Activated naive CD4-positive, alpha-beta T cell treated with anti-CD3 and anti-CD28 coated beads for 36 hours (primary cell): Measurements from ENCODE around the gene ERC2. TPM values are rescaled to one million over a fixed set of nuclear protein-coding genes. Genes with fewer than 3 reads are reported as not detected.

ENCODE experiments used
- CTCF ChIA-PET: fragments of 350-600 bp; sonication (Branson Sonifier 250); formaldehyde crosslinking; loops from one replicate; lab custom pipeline; 2021; ENCODE audit warnings: antibody characterized with exemption; lab: Charles Lee
- DNase-seq: peaks from one replicate; pipeline ENCODE4 v3.0.0-alpha.2; 2020
- H3K27ac Mint-ChIP-seq: one replicate; pipeline ENCODE4 v1.8.0; 2021; ENCODE audit warnings: mild to moderate bottlenecking, mixed read lengths
- H3K27me3 Mint-ChIP-seq: one replicate; pipeline ENCODE4 v1.8.0; 2021; ENCODE audit warnings: low read depth, mixed read lengths
- H3K36me3 Mint-ChIP-seq: one replicate; pipeline ENCODE4 v1.8.0; 2021; ENCODE audit warnings: low read depth, mixed read lengths
- H3K4me1 Mint-ChIP-seq: one replicate; pipeline ENCODE4 v1.8.0; 2021; ENCODE audit warnings: low read depth, mixed read lengths
- H3K4me3 Mint-ChIP-seq: one replicate; pipeline ENCODE4 v1.8.0; 2021; ENCODE audit warnings: mild to moderate bottlenecking, moderate library complexity, mixed read lengths
- H3K9me3 Mint-ChIP-seq: one replicate; pipeline ENCODE4 v1.8.0; 2021; ENCODE audit warnings: mixed read lengths
- intact Hi-C: fragments of 100-400 bp; cut with micrococcal nuclease; formaldehyde crosslinking; loops from one replicate; pipeline ENCODE4 v1.15.1; 2023
- total RNA-seq, 2 experiments: library from RNA; stranded (reverse); gene quantifications; one replicate each; pipeline ENCODE4 v1.2.3, GENCODE V29; 2021

ERC2 gene
- total RNA-seq, 2 experiments from 2014 or later = 0.12 TPM; not detected in 1

DNA sequence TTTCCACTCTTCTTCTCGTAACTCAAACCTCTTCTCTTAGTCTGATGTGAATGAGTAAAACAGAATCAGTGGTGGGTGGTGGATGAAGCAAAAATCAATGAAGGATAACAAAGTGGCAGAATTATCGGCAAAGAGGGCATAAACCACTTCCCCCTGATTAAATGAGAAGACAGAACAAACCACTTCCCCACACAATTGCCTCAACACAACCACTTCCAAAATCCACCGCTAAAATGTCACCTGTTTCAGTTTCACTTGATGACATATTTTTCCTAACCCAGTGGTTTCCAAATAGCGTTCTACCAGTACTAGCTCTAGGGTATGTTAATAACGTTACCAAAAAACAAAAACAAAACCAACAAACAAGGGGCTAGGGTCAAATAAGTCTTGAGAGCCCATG lies 502.5 kb downstream of the ERC2 start:
- CTCF ChIA-PET = no interaction called here
- no peaks in the 10 kb centered on the region for H3K9me3 Mint-ChIP-seq
- peaks cover 2% of the 10 kb centered on the region for H3K27me3 Mint-ChIP-seq
- no peaks in the 10 kb centered on the region for H3K36me3 Mint-ChIP-seq
- no peak for DNase-seq
- intact Hi-C loops = no loop called here
- H3K4me1 Mint-ChIP-seq = no peaks in the 10 kb centered on the region
- H3K4me3 Mint-ChIP-seq = no peak overlapping the region
- no peak overlapping the region for H3K27ac Mint-ChIP-seq

DNA sequence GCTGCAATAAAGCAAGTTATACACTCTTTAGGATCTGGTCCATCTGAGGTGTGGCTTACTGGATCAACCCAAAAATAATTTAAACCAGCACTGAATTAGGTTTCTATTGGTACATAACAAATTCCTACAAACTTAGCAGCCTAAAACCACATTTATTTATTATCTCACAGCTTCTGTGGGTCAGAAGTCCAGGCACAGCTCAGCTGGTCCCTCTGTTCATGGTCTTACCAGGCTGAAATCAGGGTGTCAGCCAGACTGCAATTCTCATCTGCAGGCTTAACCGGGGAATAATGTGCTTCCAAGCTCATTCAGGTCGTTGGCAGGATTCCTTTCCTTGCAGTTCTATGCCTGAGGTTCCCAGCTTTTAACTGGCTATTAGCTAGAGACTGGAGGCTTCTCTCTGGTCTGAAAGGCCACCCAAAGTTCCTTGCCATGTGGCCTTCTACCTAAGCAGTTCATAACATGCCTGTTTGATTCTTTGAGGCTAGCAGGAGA lies 503.7 kb downstream of the ERC2 start:
- intact Hi-C loops = no loop called here
- CTCF ChIA-PET = interaction anchor here (0.7 to 1.0 kb wide), 2 partner anchors 47 to 78 kb away, joined by 3 to 4 read pairs; no protein-coding TSS in a partner anchor
- DNase-seq = no peak
- Mint-ChIP-seq H3K4me1 (no peaks in the 10 kb centered on the region), H3K27ac (no peak overlapping the region), H3K36me3 (no peaks in the 10 kb centered on the region), H3K4me3 (no peak overlapping the region), H3K27me3 (peaks cover 2% of the 10 kb centered on the region), H3K9me3 (no peaks in the 10 kb centered on the region)

DNA sequence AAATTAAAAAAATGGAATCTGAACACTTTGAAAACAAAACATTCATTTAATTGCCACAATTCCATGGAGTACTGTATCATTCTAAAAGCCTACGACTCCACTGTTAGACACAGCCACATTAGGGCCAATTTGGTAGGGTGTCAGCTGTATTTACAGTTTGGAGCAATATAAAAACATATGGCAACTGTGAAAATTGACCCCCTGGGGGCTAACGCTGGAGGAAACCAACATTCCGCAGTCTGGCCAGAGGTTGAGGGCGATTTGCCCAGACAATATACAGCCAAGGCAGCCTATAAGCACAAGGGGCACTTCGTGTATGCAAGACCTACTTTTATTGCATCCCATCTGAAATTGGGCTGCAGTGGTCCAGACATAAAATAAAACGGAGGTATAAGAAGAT lies 504.7 kb downstream of the ERC2 start:
- CTCF ChIA-PET = no interaction called here
- Mint-ChIP-seq H3K9me3 (no peaks in the 10 kb centered on the region), H3K27ac (no peak overlapping the region), H3K36me3 (no peaks in the 10 kb centered on the region), H3K27me3 (peaks cover 4% of the 10 kb centered on the region), H3K4me3 (no peak overlapping the region), H3K4me1 (no peaks in the 10 kb centered on the region)
- DNase-seq = no peak
- intact Hi-C loops = no loop called here

DNA sequence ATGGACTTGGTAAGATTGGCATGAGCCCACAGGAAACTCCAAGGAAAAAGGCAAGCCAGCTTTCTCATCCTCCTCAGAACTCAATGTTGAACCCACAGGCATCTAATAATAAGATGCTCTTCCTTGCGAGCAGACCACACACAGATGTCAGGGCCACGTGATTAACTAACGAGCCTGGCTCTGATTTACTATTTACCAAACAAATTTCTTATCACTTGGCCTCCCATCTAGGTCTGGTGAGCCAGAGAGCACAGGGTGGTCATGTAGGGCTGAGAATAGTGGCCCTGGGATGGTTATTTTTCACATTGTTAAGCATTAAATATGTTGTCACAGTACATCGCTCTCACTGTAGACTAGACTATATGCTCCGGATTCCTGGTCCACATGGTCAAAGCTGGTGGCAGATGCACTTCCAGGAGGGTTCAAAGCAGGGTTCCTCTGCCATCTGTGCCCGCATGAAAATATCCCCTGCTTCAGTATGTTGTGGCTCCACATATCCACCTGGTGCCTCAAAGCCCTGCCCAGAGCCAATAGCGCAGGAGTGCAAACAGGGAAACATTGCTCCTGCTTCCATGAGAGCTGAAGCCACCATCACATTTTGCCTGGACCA lies 508.7 kb downstream of the ERC2 start:
- no peak overlapping the region for H3K27ac Mint-ChIP-seq
- intact Hi-C loops = no loop called here
- H3K4me1 Mint-ChIP-seq = no peaks in the 10 kb centered on the region
- CTCF ChIA-PET = no interaction called here
- no peak overlapping the region for H3K4me3 Mint-ChIP-seq
- DNase-seq = no peak
- no peaks in the 10 kb centered on the region for H3K36me3 Mint-ChIP-seq
- H3K9me3 Mint-ChIP-seq = no peaks in the 10 kb centered on the region
- H3K27me3 Mint-ChIP-seq = peaks cover 2% of the 10 kb centered on the region

DNA sequence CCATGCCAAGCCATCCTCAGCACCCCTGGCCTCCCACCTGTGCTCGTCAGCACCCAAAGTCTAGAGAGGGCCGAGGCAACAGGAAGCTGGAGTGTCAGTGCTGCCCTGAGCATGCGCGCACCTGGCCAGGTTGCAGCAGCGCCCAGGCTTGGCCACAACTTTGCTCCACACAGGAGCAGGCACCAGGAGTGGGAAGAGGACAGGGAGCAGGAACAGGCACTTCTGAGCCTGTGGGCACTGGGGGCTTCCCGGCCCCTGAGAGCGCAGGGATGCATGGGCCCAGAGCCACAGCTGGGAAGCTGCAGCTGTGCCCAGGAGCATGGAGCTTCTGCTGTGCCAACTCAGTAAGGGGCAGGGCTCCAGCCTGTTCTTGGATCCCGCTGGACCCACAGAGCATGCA lies 509.7 kb downstream of the ERC2 start:
- H3K4me3 Mint-ChIP-seq = no peak overlapping the region
- H3K27ac Mint-ChIP-seq = no peak overlapping the region
- intact Hi-C loops = no loop called here
- H3K36me3 Mint-ChIP-seq = no peaks in the 10 kb centered on the region
- no peaks in the 10 kb centered on the region for H3K9me3 Mint-ChIP-seq
- H3K27me3 Mint-ChIP-seq = peaks cover 2% of the 10 kb centered on the region
- DNase-seq = no peak
- H3K4me1 Mint-ChIP-seq = no peaks in the 10 kb centered on the region
- CTCF ChIA-PET = no interaction called here

DNA sequence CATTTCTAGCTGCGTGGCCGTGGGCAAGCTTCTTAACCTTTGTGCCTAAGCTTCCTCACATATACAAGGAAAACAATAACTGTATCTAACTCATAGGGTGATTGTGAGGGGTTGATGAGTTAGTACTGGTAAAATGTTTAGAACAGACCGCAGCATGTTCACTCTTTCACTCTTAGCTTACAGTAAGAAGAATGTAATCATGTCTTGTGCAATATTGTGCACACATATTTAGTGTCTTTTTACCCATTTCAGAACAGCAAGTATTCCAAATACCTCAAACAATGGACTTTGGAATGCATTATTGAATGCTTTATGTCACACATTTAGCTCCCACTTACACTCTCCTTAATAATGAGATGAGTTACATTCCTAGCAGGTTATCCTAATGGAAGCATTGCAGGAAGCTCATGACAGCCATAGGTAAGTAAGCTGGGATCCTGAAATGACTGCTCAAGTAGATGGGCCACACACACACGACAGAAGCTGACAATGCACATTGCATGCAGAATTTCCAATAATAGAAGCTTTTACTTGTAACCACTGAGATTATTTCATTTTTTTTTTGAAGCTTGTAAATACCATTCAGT lies 512.3 kb downstream of the ERC2 start:
- CTCF ChIA-PET = no interaction called here
- H3K27ac Mint-ChIP-seq = no peak overlapping the region
- no peak overlapping the region for H3K4me3 Mint-ChIP-seq
- no peaks in the 10 kb centered on the region for H3K36me3 Mint-ChIP-seq
- DNase-seq = no peak
- H3K27me3 Mint-ChIP-seq = peaks cover 2% of the 10 kb centered on the region
- intact Hi-C loops = no loop called here
- no peaks in the 10 kb centered on the region for H3K9me3 Mint-ChIP-seq
- no peaks in the 10 kb centered on the region for H3K4me1 Mint-ChIP-seq

DNA sequence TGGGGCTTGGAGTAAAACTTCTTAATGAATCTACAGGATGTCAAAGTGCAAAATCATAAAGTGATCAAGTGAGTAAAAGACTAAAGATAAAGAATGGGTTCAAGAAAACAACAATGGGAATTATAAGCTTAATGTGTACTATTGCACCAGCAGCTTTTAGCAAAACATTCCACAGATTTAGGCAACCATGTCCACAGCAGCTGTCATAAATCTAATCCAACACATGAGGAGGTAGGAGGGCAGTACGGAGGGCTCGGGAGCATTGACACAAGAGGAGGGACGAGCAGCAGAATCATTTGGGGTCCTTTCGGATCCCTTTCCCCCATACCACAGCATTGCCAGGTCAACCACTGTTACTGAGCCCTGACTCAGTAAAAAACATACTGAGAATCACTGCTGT lies 516.9 kb downstream of the ERC2 start:
- no peak overlapping the region for H3K27ac Mint-ChIP-seq
- H3K9me3 Mint-ChIP-seq = no peaks in the 10 kb centered on the region
- no peaks in the 10 kb centered on the region for H3K36me3 Mint-ChIP-seq
- no peaks in the 10 kb centered on the region for H3K4me1 Mint-ChIP-seq
- CTCF ChIA-PET = no interaction called here
- no peak overlapping the region for H3K4me3 Mint-ChIP-seq
- intact Hi-C loops = no loop called here
- DNase-seq = no peak
- no peaks in the 10 kb centered on the region for H3K27me3 Mint-ChIP-seq

DNA sequence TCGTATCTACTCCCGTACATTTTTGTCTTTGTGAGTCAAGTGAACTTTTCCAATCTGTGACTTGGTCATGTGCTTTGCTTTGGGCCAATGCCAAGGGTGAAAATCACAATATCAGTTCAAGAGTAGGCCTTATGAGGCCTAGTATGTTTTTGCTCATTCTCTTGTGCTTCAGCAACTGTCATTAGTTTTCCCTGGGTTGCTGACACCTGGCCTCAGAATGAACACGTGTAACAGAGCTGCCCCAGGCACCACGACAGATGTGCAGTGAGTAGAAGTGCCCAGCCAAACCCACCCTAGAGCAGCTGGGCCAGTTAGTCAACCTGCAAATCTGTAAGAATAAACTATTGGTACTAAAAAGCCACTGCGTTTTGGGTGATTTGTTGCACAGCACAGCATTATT lies 520.9 kb downstream of the ERC2 start:
- DNase-seq = no peak
- no peak overlapping the region for H3K4me3 Mint-ChIP-seq

DNA sequence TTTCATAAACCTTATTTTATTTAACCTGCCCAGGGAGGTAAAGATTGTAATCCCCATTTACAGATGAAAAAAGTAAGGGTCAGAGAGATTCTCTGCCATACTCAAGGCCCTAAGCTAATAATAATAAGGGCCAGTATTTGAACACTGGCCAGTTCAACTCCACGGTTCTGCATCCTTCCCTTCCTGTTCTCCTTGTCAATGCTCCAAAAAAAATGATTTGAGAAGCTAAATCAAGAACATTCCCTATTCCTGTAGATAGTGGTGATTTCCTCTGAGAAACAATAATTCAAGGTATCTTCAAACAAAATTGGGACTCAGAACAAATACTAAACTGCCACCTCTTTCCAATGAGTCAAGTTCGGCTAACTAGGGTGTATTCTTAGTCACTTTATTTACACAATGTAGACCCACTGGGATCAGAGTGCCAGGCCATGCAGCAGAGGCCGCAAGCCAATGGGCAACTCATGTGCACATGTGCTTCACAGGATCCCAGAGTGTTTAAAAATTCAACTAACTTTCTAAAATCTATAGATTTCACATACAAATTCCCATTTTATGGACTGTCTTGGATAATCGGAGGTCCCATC lies 521.6 kb downstream of the ERC2 start:
- Mint-ChIP-seq H3K36me3 (no peaks in the 10 kb centered on the region), H3K4me3 (no peak overlapping the region), H3K27ac (no peak overlapping the region), H3K9me3 (no peaks in the 10 kb centered on the region), H3K4me1 (no peaks in the 10 kb centered on the region), H3K27me3 (no peaks in the 10 kb centered on the region)
- CTCF ChIA-PET = no interaction called here
- intact Hi-C loops = no loop called here
- DNase-seq = no peak

More for the DNA sequence above, 520.9 kb downstream of the ERC2 start:
- no peaks in the 10 kb centered on the region for H3K4me1 Mint-ChIP-seq
- intact Hi-C loops = no loop called here
- no peaks in the 10 kb centered on the region for H3K9me3 Mint-ChIP-seq
- CTCF ChIA-PET = no interaction called here
- H3K27ac Mint-ChIP-seq = no peak overlapping the region
- H3K36me3 Mint-ChIP-seq = no peaks in the 10 kb centered on the region
- H3K27me3 Mint-ChIP-seq = no peaks in the 10 kb centered on the region

DNA sequence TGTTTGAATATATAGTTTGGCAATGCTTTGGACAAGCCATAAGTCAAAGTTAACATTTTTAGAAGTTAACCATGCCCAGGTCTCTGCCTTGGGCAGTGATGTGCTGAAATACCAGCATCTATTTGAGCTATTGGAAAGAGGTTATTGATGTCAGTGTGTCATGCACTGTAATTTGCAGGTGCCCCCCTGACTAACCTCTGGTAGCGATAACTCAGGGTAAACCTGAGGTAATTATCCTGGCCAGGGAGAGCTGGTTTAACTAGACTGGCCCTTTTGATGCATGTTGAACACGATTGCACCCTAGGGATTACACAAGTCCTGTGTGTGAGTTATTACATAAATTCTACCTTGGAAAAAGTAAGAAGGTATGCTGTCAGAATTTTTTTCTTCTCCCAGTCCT lies 525.4 kb downstream of the ERC2 start:
- H3K4me3 Mint-ChIP-seq = no peak overlapping the region
- H3K9me3 Mint-ChIP-seq = no peaks in the 10 kb centered on the region
- H3K4me1 Mint-ChIP-seq = no peaks in the 10 kb centered on the region
- DNase-seq = no peak
- no peaks in the 10 kb centered on the region for H3K27me3 Mint-ChIP-seq
- H3K27ac Mint-ChIP-seq = no peak overlapping the region
- no peaks in the 10 kb centered on the region for H3K36me3 Mint-ChIP-seq
- CTCF ChIA-PET = no interaction called here
- intact Hi-C loops = no loop called here

DNA sequence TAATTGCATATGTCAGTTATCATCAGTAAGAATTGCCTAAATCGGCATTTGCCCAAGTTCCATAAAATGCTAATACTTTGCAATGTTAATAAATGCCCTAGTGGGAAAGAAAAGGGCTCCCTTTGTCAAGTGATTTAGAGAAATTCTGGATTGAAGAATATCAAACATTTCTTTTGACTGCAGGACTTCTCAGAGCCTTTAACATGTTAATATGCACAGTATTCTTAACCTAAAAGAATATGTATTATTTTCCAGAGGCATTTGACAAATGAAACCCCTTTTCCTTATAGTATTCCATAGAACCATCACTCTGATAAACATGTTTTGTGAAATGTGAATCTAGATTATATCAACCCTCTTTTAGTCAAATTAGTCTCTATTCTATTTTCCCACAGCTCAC lies 529.0 kb downstream of the ERC2 start:
- CTCF ChIA-PET = no interaction called here
- no peak overlapping the region for H3K27ac Mint-ChIP-seq

DNA sequence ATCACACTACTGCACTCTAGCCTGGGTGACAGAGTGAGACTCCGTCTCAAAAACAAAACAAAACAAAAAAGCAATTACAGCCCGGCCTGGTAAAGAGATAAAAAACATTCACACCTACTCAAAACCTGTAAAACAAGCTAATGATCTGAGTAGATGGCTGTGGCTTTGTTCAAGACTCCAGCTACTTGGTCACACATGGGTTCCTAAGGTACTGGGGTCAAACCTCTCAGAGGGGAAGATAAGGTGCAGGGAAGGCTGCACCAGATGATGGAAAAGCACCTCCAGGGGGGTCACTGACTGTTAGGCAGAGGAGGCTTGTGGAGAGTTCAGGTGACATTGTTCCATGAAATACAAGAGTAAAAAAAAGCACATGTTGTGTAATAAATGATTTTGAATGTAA lies 531.0 kb downstream of the ERC2 start:
- Mint-ChIP-seq H3K36me3 (no peaks in the 10 kb centered on the region), H3K4me1 (no peaks in the 10 kb centered on the region), H3K27me3 (no peaks in the 10 kb centered on the region), H3K4me3 (no peak overlapping the region), H3K9me3 (no peaks in the 10 kb centered on the region), H3K27ac (no peak overlapping the region)
- CTCF ChIA-PET = no interaction called here
- intact Hi-C loops = no loop called here
- no peak for DNase-seq

More for the DNA sequence above, 529.0 kb downstream of the ERC2 start:
- H3K27me3 Mint-ChIP-seq = no peaks in the 10 kb centered on the region
- no peaks in the 10 kb centered on the region for H3K4me1 Mint-ChIP-seq
- no peak for DNase-seq
- H3K4me3 Mint-ChIP-seq = no peak overlapping the region
- H3K9me3 Mint-ChIP-seq = no peaks in the 10 kb centered on the region
- intact Hi-C loops = no loop called here
- H3K36me3 Mint-ChIP-seq = no peaks in the 10 kb centered on the region

DNA sequence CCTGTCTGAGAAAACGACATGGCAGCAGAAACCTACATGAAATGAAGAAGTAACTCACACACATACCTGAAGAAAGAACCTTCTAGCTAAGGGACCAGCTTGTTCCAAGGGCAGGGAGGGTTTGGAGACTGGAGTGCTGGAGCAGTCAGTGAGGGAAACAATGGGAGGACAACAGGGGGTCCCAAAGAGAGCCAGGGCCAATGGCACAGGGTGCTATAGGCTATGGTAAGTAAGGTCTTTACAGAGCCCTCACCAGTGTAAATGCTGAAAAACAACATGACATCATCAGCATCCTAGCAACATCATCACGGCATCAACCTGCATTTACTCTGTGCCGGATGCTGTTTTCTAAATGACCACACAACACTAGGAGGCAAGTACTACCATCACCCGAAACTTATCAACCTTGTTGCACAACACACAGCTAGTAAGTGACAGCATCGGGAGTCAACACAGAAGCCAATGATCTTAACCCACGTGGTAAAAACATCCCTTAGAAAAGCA lies 531.7 kb downstream of the ERC2 start:
- intact Hi-C loops = no loop called here
- no peaks in the 10 kb centered on the region for H3K4me1 Mint-ChIP-seq
- CTCF ChIA-PET = no interaction called here

More for the DNA sequence above, 531.7 kb downstream of the ERC2 start:
- Mint-ChIP-seq H3K27ac (no peak overlapping the region), H3K4me3 (no peak overlapping the region), H3K9me3 (no peaks in the 10 kb centered on the region), H3K27me3 (no peaks in the 10 kb centered on the region), H3K36me3 (no peaks in the 10 kb centered on the region)
- DNase-seq = no peak
